Keratinocyte (primary cell): ENCODE data around the gene ACTR2. TPM values are rescaled to one million over a fixed set of nuclear protein-coding genes. Genes with fewer than 3 reads are reported as not detected.

Experiments used
- DNase-seq: peaks from one replicate; pipeline ENCODE4 v3.0.0-alpha.2; 2011; ENCODE audit warnings: low read depth, missing footprints, low spot score
- FAIRE-seq: peaks from 2 replicates; lab custom pipeline; 2011; peaks lifted over from hg19 to GRCh38; lab: Jason Lieb, UNC
- H2AFZ ChIP-seq: 2 replicates; pipeline ENCODE4 v1.6.0; 2012; ENCODE audit warnings: low read length, control low read depth, inconsistent platforms; ENCODE audit not compliant: control insufficient read depth
- H3K27ac ChIP-seq: 2 replicates; pipeline ENCODE4 v1.5.1; 2011; ENCODE audit warnings: low read length; ENCODE audit not compliant: control insufficient read depth, insufficient read depth
- H3K27me3 ChIP-seq: 3 replicates; pipeline ENCODE4 v1.6.0; 2011; ENCODE audit warnings: low read length; ENCODE audit not compliant: control insufficient read depth, insufficient read depth; ENCODE audit errors: extremely low read depth
- H3K36me3 ChIP-seq, 2 experiments: 2 replicates in 1 of 2; 3 replicates in 1 of 2; pipeline ENCODE4 v1.5.1; 2011; ENCODE audit warnings: low read length in 2 of 2, mild to moderate bottlenecking in 1 of 2; ENCODE audit not compliant: control insufficient read depth in 2 of 2, insufficient read depth in 2 of 2; ENCODE audit errors: extremely low read depth in 1 of 2
- H3K4me1 ChIP-seq: 3 replicates; pipeline ENCODE4 v1.5.1; 2011; ENCODE audit warnings: low read length; ENCODE audit not compliant: control insufficient read depth, insufficient read depth; ENCODE audit errors: extremely low read depth
- H3K4me2 ChIP-seq: 3 replicates; pipeline ENCODE4 v1.6.0; 2011; ENCODE audit warnings: low read depth, low read length; ENCODE audit not compliant: control insufficient read depth, insufficient read depth; ENCODE audit errors: extremely low read depth
- H3K4me3 ChIP-seq, 3 experiments: fragments of 200-600 bp in 1 of 3; sonication (generic) in 1 of 3; 2 replicates in 2 of 3; 3 replicates in 1 of 3; pipeline ENCODE4 v1.5.1; 2011 to 2016; ENCODE audit warnings: low read length in 3 of 3, mild to moderate bottlenecking in 3 of 3, control low read depth in 2 of 3, inconsistent platforms in 1 of 3, low read depth in 1 of 3, mixed read lengths in 1 of 3, mixed run types in 1 of 3, moderate library complexity in 1 of 3; ENCODE audit not compliant: control insufficient read depth in 2 of 3, insufficient read depth in 2 of 3; ENCODE audit errors: extremely low read depth in 1 of 3
- H3K79me2 ChIP-seq: 2 replicates; pipeline ENCODE4 v1.6.0; 2012; ENCODE audit warnings: low read length; ENCODE audit not compliant: control insufficient read depth, insufficient read depth
- H3K9ac ChIP-seq: 3 replicates; pipeline ENCODE4 v1.6.0; 2011; ENCODE audit warnings: low read length; ENCODE audit not compliant: control insufficient read depth, insufficient read depth; ENCODE audit errors: extremely low read depth
- H3K9me1 ChIP-seq: 3 replicates; pipeline ENCODE4 v1.6.0; 2011; ENCODE audit warnings: low read length; ENCODE audit not compliant: control insufficient read depth, insufficient read depth; ENCODE audit errors: extremely low read depth
- H3K9me3 ChIP-seq: 2 replicates; pipeline ENCODE4 v1.5.1; 2012; ENCODE audit warnings: low read depth, low read length; ENCODE audit not compliant: control insufficient read depth
- H4K20me1 ChIP-seq: 3 replicates; pipeline ENCODE4 v1.6.0; 2011; ENCODE audit warnings: low read length; ENCODE audit not compliant: control insufficient read depth, insufficient read depth; ENCODE audit errors: extremely low read depth
- CTCF ChIP-seq, 3 experiments: IDR thresholded peaks in 1 of 3; conservative IDR thresholded peaks in 1 of 3; optimal IDR thresholded peaks in 1 of 3; 2 replicates in 2 of 3; 3 replicates in 1 of 3; pipeline versions ENCODE3 to v1.5.1; 2011; ENCODE audit warnings: low read length in 3 of 3, mild to moderate bottlenecking in 3 of 3, moderate library complexity in 2 of 3, control low read depth in 1 of 3, inconsistent platforms in 1 of 3; ENCODE audit not compliant: insufficient read depth in 2 of 3; ENCODE audit errors: extremely low read depth in 1 of 3
- EZH2 ChIP-seq: IDR thresholded peaks from one replicate; pipeline ENCODE4 v1.6.1; 2012; ENCODE audit warnings: inconsistent platforms, mild to moderate bottlenecking, low read length, moderate library complexity
- dilution Hi-C: fragments of 300-500 bp; cut with MboI; formaldehyde crosslinking; loops from one replicate; pipeline ENCODE4 v1.7.0; 2020; ENCODE audit warnings: low sequenced_read_pairs; ENCODE audit not compliant: extremely low pct_ligation_motif_present
- polyA plus RNA-seq, 5 experiments: library from polyadenylated mRNA; depleted of rRNA in 3 of 5; stranded (reverse) in 3 of 5; stranded (forward) in 1 of 5; unstranded in 1 of 5; fragments of >200 nt; gene quantifications; 1 replicate in 1 of 5; 2 replicates in 3 of 5; 3 replicates in 1 of 5; pipeline versions ENCODE4 v1.2.1 to v1.2.3, GENCODE V29; 2011 to 2012; ENCODE audit warnings: missing spikeins in 2 of 5, low read depth in 1 of 5, low replicate concordance in 1 of 5

Gene ACTR2
- polyA plus RNA-seq, 1 donor (not counting 4 experiments of a cell fraction or from before 2014, with no cell fraction given): 257 TPM

- TF ChIP-seq CTCF (optimal IDR thresholded peaks at IDR 0.05 in 1 of 3, IDR thresholded peaks at IDR 0.05 in 1 of 3, conservative IDR thresholded peaks at IDR 0.05 in 1 of 3; ENCODE audit: extremely low read depth in 1 of 3, insufficient read depth in 2 of 3, low read length in 3 of 3): no peak
- TF ChIP-seq EZH2: no peak
- FAIRE-seq: no peak
- dilution Hi-C loops: no loop called here
These were observed 28.9 kb upstream of the ACTR2 start for GRCh38 chr2:65198737-65199136.

GRCh38 chr2:65199166-65199565 lies 28.5 kb upstream of the ACTR2 start:
- Histone ChIP-seq H3K4me3 (no peak overlapping the region), H3K9me1 (no peaks in the 10 kb centered on the region), H3K27ac (no peak overlapping the region), H3K79me2 (no peaks in the 10 kb centered on the region), H3K9me3 (no peaks in the 10 kb centered on the region), H3K27me3 (no peaks in the 10 kb centered on the region), H3K9ac (no peak overlapping the region), H4K20me1 (no peaks in the 10 kb centered on the region), H3K4me1 (no peaks in the 10 kb centered on the region), H3K4me2 (no peak overlapping the region), H2AFZ (no peak overlapping the region), H3K36me3 (no peaks in the 10 kb centered on the region)
- FAIRE-seq (no peak), DNase-seq (no peak)
- TF ChIP-seq CTCF (optimal IDR thresholded peaks at IDR 0.05 in 1 of 3, IDR thresholded peaks at IDR 0.05 in 1 of 3, conservative IDR thresholded peaks at IDR 0.05 in 1 of 3; ENCODE audit: extremely low read depth in 1 of 3, insufficient read depth in 2 of 3, low read length in 3 of 3): no peak
- no peak for TF ChIP-seq EZH2
- dilution Hi-C loops: no loop called here

More at GRCh38 chr2:65198737-65199136, 28.9 kb upstream of the ACTR2 start:
- H4K20me1 ChIP-seq: no peaks in the 10 kb centered on the region
- no peaks in the 10 kb centered on the region for H3K79me2 ChIP-seq
- no peaks in the 10 kb centered on the region for H3K9me3 ChIP-seq
- no peak overlapping the region for H3K4me2 ChIP-seq
- H3K27me3 ChIP-seq: no peaks in the 10 kb centered on the region
- no peak overlapping the region for H3K27ac ChIP-seq
- no peaks in the 10 kb centered on the region for H3K4me1 ChIP-seq
- no peak for DNase-seq
- no peaks in the 10 kb centered on the region for H3K36me3 ChIP-seq
- H3K9ac ChIP-seq: no peak overlapping the region
- no peaks in the 10 kb centered on the region for H3K9me1 ChIP-seq
- H3K4me3 ChIP-seq: no peak overlapping the region
- no peak overlapping the region for H2AFZ ChIP-seq
